Omental fat pad (tissue), 4 donors: ENCODE measurements around the gene CDIPT. TPM values are rescaled to one million over a fixed set of nuclear protein-coding genes. Genes with fewer than 3 reads are reported as not detected.

Experiments
- ATAC-seq: fragments of 150-250 bp; one replicate; pipeline ENCODE4 v1.9.1; 2016; ENCODE audit warnings: mild to moderate bottlenecking, moderate library complexity; ENCODE audit not compliant: low FRiP score
- DNase-seq: peaks from one replicate; pipeline ENCODE4 v3.0.0-alpha.2; 2019; ENCODE audit warnings: low spot score
- total RNA-seq, 4 donors: library from RNA; depleted of rRNA; stranded (reverse); fragments of >200 nt; gene quantifications; one replicate each; pipeline ENCODE4 v1.1.0, GENCODE V29; 2016
- TF ChIP-seq, protein P1 (sequence below), 3 donors: fragments of 450-650 bp; IDR thresholded peaks; one replicate each; pipeline ENCODE4 v1.5.1; 2016 to 2017; ENCODE audit warnings: antibody characterized with exemption in 3 of 3, mild to moderate bottlenecking in 3 of 3, moderate library complexity in 2 of 3

Gene CDIPT
- total RNA-seq, 4 donors from 2014 or later = 101 to 156 (median 104) TPM

DNA sequence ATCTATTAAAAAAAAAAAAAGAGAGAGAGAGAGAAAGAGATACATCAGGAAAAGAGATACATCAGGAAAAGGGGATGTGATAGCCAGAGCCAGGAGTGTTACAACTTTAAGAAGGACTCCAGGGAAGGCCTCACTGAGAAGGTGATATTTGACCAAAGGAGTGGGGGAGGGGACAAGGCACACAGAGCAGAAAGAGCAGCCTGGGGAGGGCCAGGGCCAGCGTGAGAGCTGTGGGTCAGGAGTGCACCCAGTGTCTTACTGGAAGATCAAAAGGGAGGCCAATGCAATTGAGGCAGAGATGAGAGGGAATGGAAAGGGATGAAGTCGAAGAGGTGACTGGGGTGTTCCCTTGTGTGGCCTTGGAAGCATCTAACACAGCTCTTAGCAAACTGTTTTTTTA lies 44.9 kb upstream of the CDIPT start:
- ATAC-seq (no peak), DNase-seq (no peak)
- TF ChIP-seq, protein P1, sequence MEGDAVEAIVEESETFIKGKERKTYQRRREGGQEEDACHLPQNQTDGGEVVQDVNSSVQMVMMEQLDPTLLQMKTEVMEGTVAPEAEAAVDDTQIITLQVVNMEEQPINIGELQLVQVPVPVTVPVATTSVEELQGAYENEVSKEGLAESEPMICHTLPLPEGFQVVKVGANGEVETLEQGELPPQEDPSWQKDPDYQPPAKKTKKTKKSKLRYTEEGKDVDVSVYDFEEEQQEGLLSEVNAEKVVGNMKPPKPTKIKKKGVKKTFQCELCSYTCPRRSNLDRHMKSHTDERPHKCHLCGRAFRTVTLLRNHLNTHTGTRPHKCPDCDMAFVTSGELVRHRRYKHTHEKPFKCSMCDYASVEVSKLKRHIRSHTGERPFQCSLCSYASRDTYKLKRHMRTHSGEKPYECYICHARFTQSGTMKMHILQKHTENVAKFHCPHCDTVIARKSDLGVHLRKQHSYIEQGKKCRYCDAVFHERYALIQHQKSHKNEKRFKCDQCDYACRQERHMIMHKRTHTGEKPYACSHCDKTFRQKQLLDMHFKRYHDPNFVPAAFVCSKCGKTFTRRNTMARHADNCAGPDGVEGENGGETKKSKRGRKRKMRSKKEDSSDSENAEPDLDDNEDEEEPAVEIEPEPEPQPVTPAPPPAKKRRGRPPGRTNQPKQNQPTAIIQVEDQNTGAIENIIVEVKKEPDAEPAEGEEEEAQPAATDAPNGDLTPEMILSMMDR (IDR thresholded peaks at IDR 0.05) = no peak

DNA sequence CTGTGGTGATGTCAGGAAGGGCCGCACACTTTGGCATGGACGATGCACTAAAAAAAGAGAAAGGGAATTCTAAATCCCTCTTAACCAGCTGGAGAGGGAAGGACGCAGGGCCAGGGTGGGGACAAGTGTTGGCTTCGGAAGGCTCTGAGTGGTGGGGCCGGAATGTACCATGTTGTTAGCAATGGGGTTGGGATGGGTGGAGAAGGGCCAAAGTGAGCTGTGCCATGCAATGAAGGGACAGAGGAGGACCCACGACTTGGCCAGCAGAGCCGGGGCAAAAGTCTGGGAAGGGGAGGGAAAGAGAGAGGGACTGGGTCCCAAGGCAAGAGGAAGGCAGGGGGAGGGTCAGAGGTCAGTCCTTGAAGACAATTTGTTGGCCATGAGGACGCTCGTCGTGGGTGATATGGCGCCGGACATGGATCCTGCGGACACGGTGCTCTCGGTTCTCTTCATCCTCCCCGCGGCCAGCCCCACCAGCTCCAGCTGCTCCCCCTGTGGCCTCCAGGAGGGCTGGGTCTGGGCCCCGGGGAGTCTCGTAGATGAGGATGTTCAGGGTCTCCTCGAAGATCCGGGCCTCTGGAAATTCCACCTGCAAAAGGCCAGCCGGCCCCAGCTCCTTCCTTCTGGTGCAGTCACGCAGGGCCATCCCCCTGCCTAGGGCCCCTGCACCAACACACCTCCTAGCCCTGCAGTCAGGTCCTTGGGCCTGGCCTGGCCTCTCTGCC lies 43.7 kb upstream of the CDIPT start:
- ATAC-seq = no peak
- TF ChIP-seq, protein P1 (IDR thresholded peaks at IDR 0.05) = no peak
- DNase-seq = no peak

DNA sequence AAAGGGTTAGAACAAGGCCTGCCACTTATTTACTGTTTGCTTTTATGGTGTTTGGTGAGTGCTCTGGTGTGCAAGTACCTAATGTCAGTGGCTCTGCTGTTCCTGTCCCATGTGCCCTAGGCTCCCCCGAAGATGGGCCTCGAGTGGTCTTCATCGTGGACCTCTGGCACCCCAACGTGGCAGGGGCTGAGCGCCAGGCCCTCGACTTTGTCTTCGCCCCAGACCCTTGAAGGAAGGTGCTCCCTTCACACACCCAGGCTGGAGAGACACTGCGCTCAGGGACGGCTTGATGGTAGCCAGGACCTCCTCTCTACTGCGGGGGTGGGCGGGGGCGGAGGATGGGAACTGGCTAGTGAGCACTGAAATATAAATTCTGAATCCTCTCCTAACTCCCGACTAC lies 42.6 kb upstream of the CDIPT start:
- TF ChIP-seq, protein P1 (IDR thresholded peaks at IDR 0.05) = no peak
- ATAC-seq = no peak

DNA sequence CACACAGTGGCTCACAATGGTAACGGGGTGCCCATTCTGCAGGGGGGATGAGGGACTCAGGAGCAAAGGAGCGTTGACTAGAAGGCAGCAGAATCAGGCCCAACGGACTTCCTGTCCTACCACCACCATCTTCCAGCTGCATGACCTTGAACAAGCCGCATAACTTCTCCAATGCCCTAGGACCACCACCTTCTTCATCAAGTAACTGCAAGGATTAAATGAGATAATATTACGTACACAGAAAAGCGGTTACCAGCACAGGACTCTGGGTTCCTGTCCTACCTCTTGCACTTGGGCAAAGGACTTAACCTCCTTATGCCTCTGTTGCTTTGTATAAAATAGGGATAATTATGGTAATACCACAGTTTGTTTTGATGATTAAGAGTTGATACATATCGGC lies 41.9 kb upstream of the CDIPT start:
- ATAC-seq (no peak), DNase-seq (no peak)
- TF ChIP-seq, protein P1 (IDR thresholded peaks at IDR 0.05) = no peak

More for the DNA sequence above, 42.6 kb upstream of the CDIPT start:
- no peak for DNase-seq

DNA sequence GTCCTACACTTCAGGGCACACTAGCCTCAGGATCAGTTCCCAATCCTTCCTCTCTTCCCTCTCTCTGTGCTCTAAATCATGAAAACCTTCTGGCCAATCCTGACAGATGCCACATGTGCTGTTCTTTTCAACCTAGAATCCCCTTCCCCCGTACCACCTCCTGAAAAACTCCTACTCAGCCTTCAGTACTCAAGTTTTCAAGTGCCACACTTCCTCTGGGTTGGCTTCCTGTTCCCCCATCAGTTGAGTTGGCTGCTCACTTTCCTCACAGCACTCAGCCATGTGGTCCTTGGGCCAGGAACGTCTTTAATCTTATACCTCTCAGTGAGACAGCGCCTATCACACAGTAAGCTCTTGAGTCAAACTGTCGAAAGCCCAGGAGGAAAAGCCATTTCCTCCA lies 40.6 kb upstream of the CDIPT start:
- TF ChIP-seq, protein P1 (IDR thresholded peaks at IDR 0.05) = no peak
- no peak for ATAC-seq
- DNase-seq = no peak

DNA sequence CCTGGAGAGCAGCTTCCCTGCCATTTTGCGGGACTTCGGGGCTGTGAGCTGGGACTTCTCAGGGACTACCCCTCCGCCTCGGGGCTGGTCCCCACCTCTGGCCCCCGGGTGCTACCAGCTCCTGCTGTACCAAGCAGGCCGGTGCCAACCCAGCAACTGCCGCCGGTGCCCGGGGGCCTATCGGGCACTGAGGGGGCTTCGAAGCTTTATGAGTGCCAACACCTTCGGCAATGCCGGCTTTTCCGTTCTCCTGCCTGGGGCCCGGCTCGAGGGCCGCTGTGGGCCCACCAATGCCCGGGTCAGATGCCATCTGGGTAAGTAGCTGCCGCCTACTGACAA lies 38.5 kb upstream of the CDIPT start:
- TF ChIP-seq, protein P1 (IDR thresholded peaks at IDR 0.05) = no peak
- ATAC-seq (no peak), DNase-seq (no peak)

DNA sequence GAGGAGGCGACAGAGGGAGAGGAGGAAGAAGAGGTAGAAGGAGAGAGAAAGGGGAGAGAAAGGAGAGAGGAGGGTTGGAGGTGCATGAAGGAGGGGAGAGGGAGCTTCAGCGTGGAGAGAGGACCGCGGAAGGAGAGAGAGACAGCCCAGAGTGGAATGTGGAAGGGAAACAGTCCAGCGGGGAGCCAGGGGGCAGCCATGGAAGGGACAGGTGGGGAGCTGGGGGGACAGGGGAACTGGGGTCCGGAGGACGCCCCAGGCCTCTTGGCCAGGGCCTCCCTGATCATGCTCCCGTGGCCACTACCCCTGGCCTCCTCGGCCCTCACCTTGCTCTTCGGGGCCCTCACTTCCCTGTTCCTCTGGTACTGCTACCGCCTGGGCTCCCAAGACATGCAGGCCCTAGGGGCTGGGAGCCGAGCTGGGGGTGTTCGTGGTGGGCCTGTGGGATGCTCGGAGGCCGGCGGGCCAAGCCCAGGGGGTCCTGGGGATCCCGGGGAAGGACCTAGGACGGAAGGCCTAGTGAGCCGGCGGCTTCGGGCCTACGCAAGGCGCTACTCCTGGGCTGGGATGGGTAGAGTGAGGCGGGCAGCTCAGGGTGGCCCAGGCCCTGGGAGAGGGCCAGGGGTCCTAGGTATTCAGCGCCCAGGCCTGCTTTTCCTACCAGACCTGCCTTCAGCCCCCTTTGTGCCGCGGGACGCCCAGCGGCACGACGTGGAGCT lies 38.0 kb upstream of the CDIPT start:
- TF ChIP-seq, protein P1 (IDR thresholded peaks at IDR 0.05) = no peak
- ATAC-seq = no peak
- no peak for DNase-seq
